MCF 10A (cell line): ENCODE data around the gene IBA57. TPM values are rescaled to one million over a fixed set of nuclear protein-coding genes. Genes with fewer than 3 reads are reported as not detected.

Experiments
- BruUV-seq: library from RNA; stranded (reverse); fragments of 400-500 nt; replicated peaks from 2 replicates; lab custom pipeline; 2021; lab: Mats Ljungman, UMichigan
- CTCF ChIA-PET: fragments of 300-600 bp; sonication (Branson Sonifier 250); formaldehyde crosslinking; extraction: SDS; loops from one replicate; lab custom pipeline; 2021; ENCODE audit warnings: antibody characterized with exemption, inconsistent platforms; lab: Yijun Ruan, JAX
- POLR2A ChIA-PET: fragments of 300-600, 350-650 bp; sonication (Branson Sonifier 250); formaldehyde crosslinking; extraction: SDS; loops from one replicate; lab custom pipeline; 2020; ENCODE audit warnings: antibody characterized with exemption, inconsistent platforms; lab: Yijun Ruan, JAX
- DNase-seq: peaks from one replicate; pipeline ENCODE4 v3.0.0-alpha.2; 2018; ENCODE audit not compliant: unreplicated experiment
- H3K27ac Mint-ChIP-seq: one replicate; pipeline ENCODE4 v1.8.0; 2022; ENCODE audit warnings: mild to moderate bottlenecking, low read depth, mixed read lengths; ENCODE audit not compliant: unreplicated experiment
- H3K27me3 Mint-ChIP-seq: one replicate; pipeline ENCODE4 v1.8.0; 2022; ENCODE audit warnings: mixed read lengths; ENCODE audit not compliant: insufficient read depth, unreplicated experiment
- H3K36me3 Mint-ChIP-seq: one replicate; pipeline ENCODE4 v1.8.0; 2022; ENCODE audit warnings: mild to moderate bottlenecking, moderate library complexity, mixed read lengths; ENCODE audit not compliant: insufficient read depth, unreplicated experiment
- H3K4me1 Mint-ChIP-seq: one replicate; pipeline ENCODE4 v1.8.0; 2022; ENCODE audit warnings: mixed read lengths; ENCODE audit not compliant: insufficient read depth, unreplicated experiment
- H3K4me3 Mint-ChIP-seq: one replicate; pipeline ENCODE4 v1.8.0; 2022; ENCODE audit warnings: mild to moderate bottlenecking, moderate library complexity, mixed read lengths; ENCODE audit not compliant: unreplicated experiment
- H3K9me3 Mint-ChIP-seq: one replicate; pipeline ENCODE4 v1.8.0; 2022; ENCODE audit warnings: mixed read lengths; ENCODE audit not compliant: unreplicated experiment
- CTCF ChIP-seq: fragments of 200-600 bp; IDR thresholded peaks from one replicate; pipeline ENCODE4 v1.8.0; 2022; ENCODE audit warnings: antibody characterized with exemption, mild to moderate bottlenecking; ENCODE audit not compliant: unreplicated experiment
- intact Hi-C: fragments of 100-400 bp; cut with micrococcal nuclease; formaldehyde crosslinking; loops from 2 replicates; pipeline ENCODE4 v1.14.1; 2022
- total RNA-seq: library from RNA; stranded (reverse); gene quantifications from 2 replicates; pipeline ENCODE4 v1.2.3, GENCODE V29; 2022

The IBA57 gene
- total RNA-seq, 1 experiment from 2014 or later, result 16.5 TPM

GRCh38 chr1:228147768-228148167 lies 17.8 kb upstream of the IBA57 start:
- no TSS peak for BruUV-seq
- CTCF ChIA-PET, result interaction anchor here (1.6 to 2.5 kb wide), 2 partner anchors 17 to 18 kb away, joined by 5 to 17 read pairs; partner anchors contain the start of gene IBA57
- intact Hi-C loops, result no loop called here
- no peak overlapping the region for H3K4me3 Mint-ChIP-seq
- no peak for DNase-seq
- peaks cover 47% of the 10 kb centered on the region for H3K36me3 Mint-ChIP-seq
- POLR2A ChIA-PET, result interaction anchor here (1.3 to 8.9 kb wide), 2 partner anchors 12 to 16 kb away, joined by 4 to 137 read pairs; partner anchors contain the start of gene IBA57
- H3K27me3 Mint-ChIP-seq, result no peaks in the 10 kb centered on the region
- TF ChIP-seq CTCF, result no peak
- peaks cover 51% of the 10 kb centered on the region for H3K4me1 Mint-ChIP-seq
- no peaks in the 10 kb centered on the region for H3K9me3 Mint-ChIP-seq
- H3K27ac Mint-ChIP-seq, result peak overlapping the region; percentile 83

- TF ChIP-seq CTCF, result no peak
- H3K36me3 Mint-ChIP-seq, result peaks cover 45% of the 10 kb centered on the region
- H3K4me1 Mint-ChIP-seq, result peaks cover 45% of the 10 kb centered on the region
- no peak overlapping the region for H3K4me3 Mint-ChIP-seq
- DNase-seq, result peak; percentile 43
- no peaks in the 10 kb centered on the region for H3K27me3 Mint-ChIP-seq
- BruUV-seq, result no TSS peak
- intact Hi-C loops, result no loop called here
- POLR2A ChIA-PET, result interaction anchor here (1.3 to 8.9 kb wide), 3 partner anchors 7 to 16 kb away, joined by 4 to 137 read pairs (median 76); partner anchors contain the start of genes GUK1 and IBA57
- CTCF ChIA-PET, result interaction anchor here (0.6 to 2.5 kb wide), 3 partner anchors 17 to 24 kb away, joined by 3 to 17 read pairs (median 5); partner anchors contain the start of gene IBA57
- H3K9me3 Mint-ChIP-seq, result no peaks in the 10 kb centered on the region
- peak overlapping the region; percentile 83 for H3K27ac Mint-ChIP-seq
These were observed 17.3 kb upstream of the IBA57 start for GRCh38 chr1:228148196-228148861.

- BruUV-seq, result no TSS peak
- Mint-ChIP-seq H3K4me3 (peak overlapping the region; percentile 44), H3K27me3 (no peaks in the 10 kb centered on the region), H3K4me1 (peaks cover 39% of the 10 kb centered on the region), H3K36me3 (peaks cover 39% of the 10 kb centered on the region), H3K9me3 (no peaks in the 10 kb centered on the region), H3K27ac (peak overlapping the region; percentile 83)
- ChIA-PET CTCF (interaction anchor here (0.6 to 2.5 kb wide), 3 partner anchors 17 to 25 kb away, joined by 3 to 17 read pairs (median 5); partner anchors contain the start of gene IBA57), POLR2A (interaction anchor here (1.3 to 8.9 kb wide), 3 partner anchors 8 to 15 kb away, joined by 4 to 137 read pairs (median 76); partner anchors contain the start of genes GUK1 and IBA57)
- intact Hi-C loops, result loop anchor here (1.0 kb wide), 1 partner anchor 14 kb away; no protein-coding TSS in a partner anchor
- DNase-seq, result no peak
- TF ChIP-seq CTCF, result no peak
These were observed 16.6 kb upstream of the IBA57 start for GRCh38 chr1:228148935-228149405.
